Smooth muscle cell (in vitro differentiated cells): ENCODE results near the gene PLSCR3. TPM values are rescaled to one million over a fixed set of nuclear protein-coding genes. Genes with fewer than 3 reads are reported as not detected.

Experiments used
- DNase-seq: peaks from one replicate; lab custom pipeline; 2025; ENCODE audit not compliant: unreplicated experiment; lab: John Stamatoyannopoulos, UW
- H2AFZ ChIP-seq: fragments of 200-600 bp; sonication (generic); 2 replicates; pipeline ENCODE4 v1.6.0; 2016; ENCODE audit warnings: antibody characterized with exemption, low read depth, mild to moderate bottlenecking
- H3F3A ChIP-seq: fragments of 200-600 bp; sonication (generic); 2 replicates; pipeline ENCODE4 v1.6.0; 2017; ENCODE audit warnings: antibody characterized with exemption, low read depth
- H3K27ac ChIP-seq: fragments of 200-600 bp; sonication (generic); 2 replicates; pipeline ENCODE4 v1.5.1; 2016; ENCODE audit warnings: low read depth, mild to moderate bottlenecking
- H3K27me3 ChIP-seq: fragments of 200-600 bp; sonication (generic); 2 replicates; pipeline ENCODE4 v1.6.1; 2016; ENCODE audit warnings: low read depth, mild to moderate bottlenecking
- H3K36me3 ChIP-seq: fragments of 200-600 bp; sonication (generic); 2 replicates; pipeline ENCODE4 v1.5.1; 2016; ENCODE audit warnings: low read depth
- H3K4me1 ChIP-seq: fragments of 200-600 bp; sonication (generic); 2 replicates; pipeline ENCODE4 v1.5.1; 2016; ENCODE audit warnings: low read depth
- H3K4me2 ChIP-seq: fragments of 200-600 bp; sonication (generic); 2 replicates; pipeline ENCODE4 v1.6.0; 2016; ENCODE audit warnings: mild to moderate bottlenecking
- H3K4me3 ChIP-seq: fragments of 200-600 bp; sonication (generic); 2 replicates; pipeline ENCODE4 v1.5.1; 2016; ENCODE audit warnings: mild to moderate bottlenecking
- H3K79me2 ChIP-seq: fragments of 200-600 bp; sonication (generic); 2 replicates; pipeline ENCODE4 v1.6.0; 2016; ENCODE audit warnings: low read depth, mild to moderate bottlenecking
- H3K9ac ChIP-seq: fragments of 200-600 bp; sonication (generic); 2 replicates; pipeline ENCODE4 v1.6.0; 2016; ENCODE audit warnings: low read depth
- H3K9me3 ChIP-seq: fragments of 200-600 bp; sonication (generic); replicated peaks from 2 replicates; pipeline ENCODE4 v1.5.1; 2016; ENCODE audit warnings: low read depth
- H4K20me1 ChIP-seq: fragments of 200-600 bp; sonication (generic); 2 replicates; pipeline ENCODE4 v1.6.0; 2016; ENCODE audit warnings: low read depth
- CTCF ChIP-seq: fragments of 200-600 bp; sonication (generic); IDR thresholded peaks from 2 replicates; pipeline ENCODE4 v1.5.1; 2017; ENCODE audit warnings: borderline replicate concordance, mild to moderate bottlenecking, antibody characterized with exemption; ENCODE audit not compliant: insufficient read depth, poor library complexity, severe bottlenecking
- WGBS: methylation state at CpG from one replicate; pipeline ENCODE4 v1.1.7; 2016; ENCODE audit warnings: low lambda C conversion rate; 5-methylcytosine and 5-hydroxymethylcytosine counted together
- polyA plus RNA-seq: library from polyadenylated mRNA; unstranded; fragments of >200 nt; fragmentation: Nextera tagmentation; extraction: Ambion mirVana; gene quantifications from 2 replicates; pipeline ENCODE4 v1.2.1, GENCODE V29; 2016
- total RNA-seq: library from RNA; depleted of rRNA; stranded (reverse); fragments of >200 nt; gene quantifications from 2 replicates; pipeline ENCODE4 v1.2.3, GENCODE V29; 2014

The PLSCR3 gene
- total and polyA plus RNA-seq, 2 experiments from 2014 or later = 29.3 to 110 TPM

GRCh38 chr17:7414837-7415236, 20.5 kb upstream of the PLSCR3 start:
- no peak overlapping the region for H3K27ac ChIP-seq
- no peaks in the 10 kb centered on the region for H3K27me3 ChIP-seq
- peaks cover 7% of the 10 kb centered on the region for H4K20me1 ChIP-seq
- no peak overlapping the region for H3K4me3 ChIP-seq
- DNase-seq = no peak
- H3K9ac ChIP-seq = no peak overlapping the region
- TF ChIP-seq CTCF = no peak
- no peak overlapping the region for H2AFZ ChIP-seq
- no peaks in the 10 kb centered on the region for H3K4me1 ChIP-seq
- 90% methylated on average over 14 of the region's 14 CpGs for WGBS
- no peaks in the 10 kb centered on the region for H3K36me3 ChIP-seq
- no peak overlapping the region for H3K4me2 ChIP-seq
- H3K9me3 ChIP-seq = no peaks in the 10 kb centered on the region
- H3F3A ChIP-seq = no peaks in the 10 kb centered on the region
- H3K79me2 ChIP-seq = no peaks in the 10 kb centered on the region

- no peaks in the 10 kb centered on the region for H3K27me3 ChIP-seq
- no peak overlapping the region for H3K27ac ChIP-seq
- no peak overlapping the region for H3K4me3 ChIP-seq
- no peak overlapping the region for H3K4me2 ChIP-seq
- no peaks in the 10 kb centered on the region for H3F3A ChIP-seq
- no peaks in the 10 kb centered on the region for H3K79me2 ChIP-seq
- no peak overlapping the region for H3K9ac ChIP-seq
- H3K4me1 ChIP-seq = no peaks in the 10 kb centered on the region
- no peak for TF ChIP-seq CTCF
- DNase-seq = no peak
- H4K20me1 ChIP-seq = peaks cover 7% of the 10 kb centered on the region
- H2AFZ ChIP-seq = no peak overlapping the region
- no peaks in the 10 kb centered on the region for H3K36me3 ChIP-seq
- 87% methylated on average over 6 of the region's 6 CpGs for WGBS
- H3K9me3 ChIP-seq = no peaks in the 10 kb centered on the region
Measured at GRCh38 chr17:7413346-7413985, 19.1 kb upstream of the PLSCR3 start.

- Histone ChIP-seq H3F3A (no peaks in the 10 kb centered on the region), H3K4me3 (no peak overlapping the region), H3K27ac (no peak overlapping the region), H3K4me2 (no peak overlapping the region), H3K4me1 (no peaks in the 10 kb centered on the region), H3K27me3 (no peaks in the 10 kb centered on the region), H2AFZ (no peak overlapping the region), H3K9me3 (no peaks in the 10 kb centered on the region), H3K9ac (no peak overlapping the region), H4K20me1 (peaks cover 16% of the 10 kb centered on the region), H3K36me3 (no peaks in the 10 kb centered on the region), H3K79me2 (no peaks in the 10 kb centered on the region)
- 94% methylated on average over 8 of the region's 8 CpGs for WGBS
- TF ChIP-seq CTCF = no peak
- no peak for DNase-seq
Measured at GRCh38 chr17:7411427-7411750, 17.1 kb upstream of the PLSCR3 start.
